Activated CD8-positive, alpha-beta memory T cell treated with anti-CD3 and anti-CD28 coated beads for 24 hours (primary cell): ENCODE measurements around the gene NFIA.

Source experiments
- DNase-seq: peaks from one replicate; pipeline ENCODE4 v3.0.0-alpha.2; 2020

NFIA gene

GRCh38 chr1:61420243-61420642 lies 337.9 kb downstream of the NFIA start:
- no peak for DNase-seq

DNA sequence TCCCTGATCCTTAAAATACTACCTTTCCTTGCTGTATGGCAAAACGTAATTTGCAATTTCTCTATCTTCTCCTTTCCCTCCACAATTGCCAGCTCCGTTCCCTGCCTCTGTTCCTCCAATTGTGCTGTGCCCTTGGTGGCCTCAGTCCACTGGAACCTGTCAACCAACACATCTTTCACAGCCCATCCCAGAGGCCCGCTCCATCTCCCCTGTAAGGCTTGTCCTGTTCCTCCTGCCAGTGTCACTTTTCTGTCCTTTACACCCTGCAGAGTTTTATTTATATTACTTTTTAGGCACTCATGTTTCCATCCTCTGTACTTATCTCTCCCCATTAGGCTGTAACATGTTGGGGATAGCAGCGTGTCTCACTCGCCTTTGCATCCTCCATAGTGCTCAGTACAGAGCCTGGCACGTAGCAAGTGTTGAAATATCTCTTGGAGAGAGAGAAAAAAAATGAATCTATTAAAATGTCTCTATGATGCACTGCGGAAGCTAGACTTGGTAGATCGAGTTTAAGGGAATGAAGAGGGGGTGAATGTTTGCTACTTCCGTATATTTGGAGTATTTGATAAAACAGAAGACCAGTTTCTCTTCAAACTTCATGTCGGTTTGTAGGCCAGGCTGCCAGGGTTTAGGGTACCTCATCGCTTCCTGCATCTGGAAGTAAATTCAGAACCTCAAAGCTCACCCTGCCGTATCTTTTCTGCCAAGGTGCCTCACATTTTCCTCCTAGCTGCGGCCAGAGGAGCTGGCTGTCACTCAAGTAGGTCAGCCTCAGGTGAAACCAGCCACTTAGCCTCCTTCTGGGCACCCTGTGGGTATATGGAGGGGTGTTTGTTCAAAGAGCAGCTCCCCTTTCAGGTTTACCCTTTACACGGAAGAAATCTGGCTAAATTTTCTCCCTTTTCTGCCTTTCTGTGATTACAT lies 338.8 kb downstream of the NFIA start:
- DNase-seq: no peak

DNA sequence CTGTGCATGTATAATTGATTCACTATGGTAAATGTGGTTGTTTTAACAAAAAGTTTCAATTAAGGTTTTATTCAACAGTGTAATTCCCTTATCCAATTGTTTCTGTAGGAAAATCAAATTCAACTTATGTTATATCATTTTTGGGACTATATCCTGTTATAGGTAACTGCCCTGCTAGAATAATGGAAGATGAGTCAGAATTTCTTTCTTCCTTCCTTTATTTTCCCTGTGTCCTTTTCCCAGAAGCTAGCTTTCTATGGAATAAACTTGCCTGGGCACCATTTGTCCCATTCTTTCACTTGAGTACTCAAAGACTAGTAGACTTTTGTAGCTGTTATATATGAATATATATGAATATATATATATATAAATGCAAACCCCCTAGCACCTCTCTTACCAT lies 341.3 kb downstream of the NFIA start:
- no peak for DNase-seq

- no peak for DNase-seq
Measured at GRCh38 chr1:61424382-61424781, 342.0 kb downstream of the NFIA start.

DNA sequence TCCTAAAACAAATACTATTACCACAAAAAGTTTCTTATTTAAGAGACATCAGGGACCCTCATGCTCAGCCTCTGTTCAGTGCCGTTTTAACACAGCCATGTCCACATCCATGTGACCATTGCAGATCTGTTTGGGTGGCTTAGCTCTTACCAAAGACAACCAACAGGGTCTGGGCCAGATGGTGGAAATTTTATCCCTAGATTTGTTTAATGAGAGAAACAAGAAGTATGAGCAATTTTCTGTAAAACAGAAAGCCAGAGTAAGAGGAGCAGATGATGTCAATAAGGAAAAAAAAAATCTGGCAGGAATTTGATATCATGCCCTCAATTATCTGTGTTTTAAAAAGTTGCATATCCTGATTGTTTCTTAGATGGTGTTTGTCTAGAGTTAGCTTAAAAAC lies 342.7 kb downstream of the NFIA start:
- no peak for DNase-seq

- DNase-seq: no peak
Measured at GRCh38 chr1:61426254-61426653, 343.9 kb downstream of the NFIA start.

DNA sequence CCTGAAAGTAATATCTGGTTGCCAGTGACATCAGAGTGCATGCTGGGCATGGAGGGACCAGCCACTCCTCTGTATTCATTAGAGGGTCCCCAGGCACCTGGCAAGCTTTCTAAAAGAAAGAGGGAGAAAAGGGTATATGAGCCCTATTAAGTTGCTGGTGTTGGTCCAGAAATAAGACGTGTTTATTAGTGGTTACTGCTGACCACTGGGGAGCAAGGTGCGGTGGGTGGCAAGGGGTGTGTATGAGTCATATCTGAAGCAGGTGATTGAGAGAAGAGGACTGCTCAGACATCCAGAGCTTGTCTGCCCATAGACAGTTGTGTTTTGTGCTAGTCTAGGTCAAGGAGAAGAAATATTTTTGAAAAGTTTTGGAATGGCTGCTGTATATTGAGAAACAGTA lies 344.5 kb downstream of the NFIA start:
- DNase-seq: no peak

GRCh38 chr1:61427510-61427909 lies 345.1 kb downstream of the NFIA start:
- DNase-seq: no peak

GRCh38 chr1:61428146-61428545 lies 345.8 kb downstream of the NFIA start:
- no peak for DNase-seq

DNA sequence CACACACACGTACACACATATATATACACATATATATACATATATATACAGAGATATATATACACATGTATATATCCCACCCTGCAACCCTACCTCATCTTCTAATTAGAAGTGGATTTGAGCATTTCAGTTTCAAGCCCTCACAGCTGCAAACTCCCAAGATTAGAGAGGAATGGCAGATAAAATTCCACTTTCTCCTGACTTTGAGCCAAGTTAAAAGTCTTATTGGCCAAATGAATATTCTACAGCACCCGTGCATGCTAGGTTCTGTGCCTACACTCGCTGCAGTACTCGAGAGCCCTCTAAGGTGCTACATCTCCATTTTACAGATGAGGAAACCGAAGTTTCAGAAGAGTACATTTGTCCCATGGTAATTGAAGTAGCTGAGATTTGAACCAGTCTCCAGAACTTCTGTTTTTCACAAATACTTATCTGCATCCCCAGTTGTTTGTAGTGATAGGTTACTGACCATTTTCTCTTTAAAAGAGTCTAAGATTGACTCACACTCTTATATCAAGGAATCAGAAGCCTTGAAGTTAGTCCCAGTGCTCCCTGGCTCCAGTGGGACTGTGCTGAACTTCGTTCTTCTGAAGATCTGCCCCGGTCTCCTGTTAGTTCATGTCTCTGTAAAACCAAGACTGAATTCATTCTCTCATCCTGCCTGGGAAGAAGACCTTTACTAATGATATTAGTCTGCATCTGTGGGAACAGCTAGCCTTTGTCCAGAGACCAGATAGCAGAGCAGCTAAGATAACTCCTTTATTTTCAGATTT lies 350.4 kb downstream of the NFIA start:
- DNase-seq: no peak

DNA sequence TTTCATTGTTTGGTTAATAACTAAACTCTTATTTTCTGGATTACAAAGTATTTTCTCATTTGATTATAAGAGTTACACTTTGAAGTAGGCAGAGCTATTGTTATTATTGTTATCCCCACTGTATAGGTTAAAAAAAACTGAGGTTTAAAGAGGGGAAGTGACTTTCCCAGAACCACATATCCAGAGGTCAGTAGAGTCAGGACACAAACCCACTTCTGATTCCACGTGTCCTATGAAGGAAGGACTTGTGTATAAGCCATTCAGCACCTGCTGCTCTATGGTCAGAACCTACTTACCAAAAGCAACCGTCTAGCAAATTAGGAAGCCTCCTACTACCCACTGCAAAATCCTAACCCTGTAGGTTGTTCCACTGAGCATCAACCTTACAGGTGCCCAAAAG lies 351.3 kb downstream of the NFIA start:
- DNase-seq: no peak

DNA sequence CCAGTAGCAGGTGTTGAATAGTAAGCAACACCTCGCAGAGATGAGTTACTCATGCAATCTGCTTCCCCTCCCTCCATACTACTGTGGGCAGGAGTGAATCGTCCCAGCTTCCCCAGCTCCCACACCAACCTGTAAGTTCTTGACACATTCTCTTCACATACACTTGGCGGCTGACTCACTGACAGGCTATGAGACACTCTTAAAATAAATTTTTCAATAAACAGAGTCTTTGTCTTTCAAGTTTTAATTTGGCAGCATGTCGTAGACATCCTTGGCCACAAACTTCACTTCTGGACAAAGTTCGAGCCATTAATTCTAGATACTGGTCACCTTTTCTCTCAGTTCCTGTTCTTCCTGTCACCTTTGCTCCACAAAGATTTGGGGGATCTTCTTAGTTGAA lies 351.9 kb downstream of the NFIA start:
- no peak for DNase-seq

DNA sequence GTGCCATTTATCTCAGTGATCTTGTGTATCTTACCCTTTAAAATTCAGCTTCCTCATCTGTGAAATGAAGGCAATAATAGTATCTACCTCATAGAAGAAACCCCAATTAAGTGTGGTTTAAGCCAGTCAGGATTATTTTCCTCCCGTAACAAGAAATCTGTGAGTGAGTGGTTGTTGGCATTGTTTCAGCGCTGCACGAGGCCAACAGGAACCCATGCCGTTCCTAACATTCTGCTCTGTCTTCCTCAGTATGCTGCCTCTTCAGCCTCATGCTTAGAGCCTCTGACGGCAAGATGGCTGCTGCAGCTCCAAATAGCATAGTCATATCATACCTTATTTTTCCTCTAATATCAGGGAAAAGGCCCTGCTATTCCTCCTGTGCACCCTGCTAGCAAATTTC lies 352.9 kb downstream of the NFIA start:
- DNase-seq: no peak

GRCh38 chr1:61436016-61436415 lies 353.7 kb downstream of the NFIA start:
- DNase-seq: no peak

GRCh38 chr1:61436491-61437120 lies 354.2 kb downstream of the NFIA start:
- no peak for DNase-seq

GRCh38 chr1:61439234-61439633 lies 356.9 kb downstream of the NFIA start:
- DNase-seq: no peak

- DNase-seq: no peak
Measured at GRCh38 chr1:61441723-61442262, 359.4 kb downstream of the NFIA start.

GRCh38 chr1:61442544-61442943 lies 360.2 kb downstream of the NFIA start:
- no peak for DNase-seq

DNA sequence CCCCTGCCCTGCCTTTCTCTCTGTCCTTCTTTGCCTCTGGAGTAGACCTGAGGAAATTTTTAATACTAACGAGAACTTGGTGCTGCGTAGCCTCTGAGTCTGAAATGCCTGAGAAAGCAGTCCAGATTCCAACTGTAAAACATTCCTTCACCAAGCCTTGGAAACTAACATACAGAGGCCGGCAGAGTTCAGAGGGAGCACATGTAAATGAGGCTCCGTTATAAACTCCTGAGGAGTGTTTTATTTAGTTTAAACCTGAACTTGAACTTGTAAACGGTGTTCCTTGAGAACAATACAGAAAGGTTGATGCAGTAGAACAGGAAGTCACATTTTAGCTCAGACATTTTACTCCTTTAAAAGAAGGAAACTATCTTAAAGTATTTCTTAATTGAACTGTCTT lies 361.9 kb downstream of the NFIA start:
- DNase-seq: no peak

- no peak for DNase-seq
Measured at GRCh38 chr1:61445269-61445825, 363.0 kb downstream of the NFIA start.

- DNase-seq: no peak
Measured at GRCh38 chr1:61446531-61446991, 364.2 kb downstream of the NFIA start.

- no peak for DNase-seq
Measured at GRCh38 chr1:61447106-61447967, 365.0 kb downstream of the NFIA start.
